Stimulated activated naive CD8-positive, alpha-beta T cell treated with anti-CD3 and anti-CD28 coated beads, Interleukin-15, amount 100 ng/mL, for 72 hours (primary cell): Measurements from ENCODE around the gene LDLR.
"Not testable (repeated sequence)": the region's sequence is repeated elsewhere in the genome, so short reads cannot be mapped to it uniquely, and the experiment has no call there.

Experiments
- ATAC-seq: fragments of 150-1000 bp; cut with Tn5 transposase; 2 replicates; pipeline ENCODE4 v1.10.0; 2021; ENCODE audit warnings: mild to moderate bottlenecking, moderate library complexity
- DNase-seq, 2 donors: peaks; one replicate each; pipeline ENCODE4 v3.0.0; 2021 to 2022
- H3K27ac Mint-ChIP-seq, 2 donors: one replicate each; pipeline ENCODE4 v1.8.0; 2022; ENCODE audit warnings: mild to moderate bottlenecking in 2 of 2, mixed read lengths in 2 of 2, moderate library complexity in 2 of 2
- H3K27me3 Mint-ChIP-seq: one replicate; pipeline ENCODE4 v1.8.0; 2022; ENCODE audit warnings: mixed read lengths
- H3K4me1 Mint-ChIP-seq: one replicate; pipeline ENCODE4 v1.8.0; 2022; ENCODE audit warnings: mild to moderate bottlenecking, mixed read lengths
- H3K4me3 Mint-ChIP-seq, 2 donors: one replicate each; pipeline ENCODE4 v1.8.0; 2022; ENCODE audit warnings: mild to moderate bottlenecking in 2 of 2, mixed read lengths in 2 of 2, moderate library complexity in 1 of 2
- H3K9me3 Mint-ChIP-seq, 2 donors: one replicate each; pipeline ENCODE4 v1.8.0; 2022; ENCODE audit warnings: mixed read lengths in 2 of 2

The LDLR gene

GRCh38 chr19:11111771-11112144 is 22.5 kb downstream of the LDLR start:
- DNase-seq (no peak), ATAC-seq (no peak)
- Mint-ChIP-seq H3K27me3 (no peaks in the 10 kb centered on the region), H3K27ac (peak overlapping the region in 1 of 2 donors; percentile 71), H3K4me1 (no peaks in the 10 kb centered on the region), H3K4me3 (no peak overlapping the region), H3K9me3 (no peaks in the 10 kb centered on the region)

GRCh38 chr19:11113140-11113708 is 24.0 kb downstream of the LDLR start:
- DNase-seq, result no peak
- ATAC-seq, result no peak
- no peaks in the 10 kb centered on the region for H3K9me3 Mint-ChIP-seq
- no peaks in the 10 kb centered on the region for H3K4me1 Mint-ChIP-seq
- no peaks in the 10 kb centered on the region for H3K27me3 Mint-ChIP-seq
- H3K27ac Mint-ChIP-seq, result peak overlapping the region in 1 of 2 donors; percentile 48
- H3K4me3 Mint-ChIP-seq, result no peak overlapping the region

- Mint-ChIP-seq H3K27ac (peak overlapping the region in 1 of 2 donors; percentile 80), H3K27me3 (no peaks in the 10 kb centered on the region), H3K4me3 (no peak overlapping the region), H3K9me3 (no peaks in the 10 kb centered on the region), H3K4me1 (no peaks in the 10 kb centered on the region)
- ATAC-seq (no peak), DNase-seq (no peak)
Measured at GRCh38 chr19:11115042-11115441, 25.8 kb downstream of the LDLR start.

GRCh38 chr19:11115895-11116446 is 26.7 kb downstream of the LDLR start:
- Mint-ChIP-seq H3K9me3 (no peaks in the 10 kb centered on the region), H3K27me3 (no peaks in the 10 kb centered on the region), H3K27ac (peak overlapping the region; percentile 40 to 65), H3K4me3 (no peak overlapping the region), H3K4me1 (no peaks in the 10 kb centered on the region)
- ATAC-seq (no peak), DNase-seq (no peak)

- Mint-ChIP-seq H3K4me1 (no peaks in the 10 kb centered on the region), H3K9me3 (no peaks in the 10 kb centered on the region), H3K27ac (peak overlapping the region in 1 of 2 donors; percentile 65), H3K27me3 (no peaks in the 10 kb centered on the region), H3K4me3 (no peak overlapping the region)
- DNase-seq (no peak), ATAC-seq (no peak)
Measured at GRCh38 chr19:11116507-11116906, 27.2 kb downstream of the LDLR start.

- ATAC-seq, H3K4me3 Mint-ChIP-seq, H3K9me3 Mint-ChIP-seq, H3K27ac Mint-ChIP-seq, H3K27me3 Mint-ChIP-seq, H3K4me1 Mint-ChIP-seq, DNase-seq: not testable (repeated sequence)
Measured at GRCh38 chr19:11121963-11122362, 32.7 kb downstream of the LDLR start.

- Mint-ChIP-seq H3K27ac (peak overlapping the region in 1 of 2 donors; percentile 63), H3K9me3 (no peaks in the 10 kb centered on the region), H3K4me3 (no peak overlapping the region), H3K27me3 (no peaks in the 10 kb centered on the region), H3K4me1 (no peaks in the 10 kb centered on the region)
- no peak for ATAC-seq
- no peak for DNase-seq
Measured at GRCh38 chr19:11123114-11123513, 33.9 kb downstream of the LDLR start.

GRCh38 chr19:11124157-11124556 is 34.9 kb downstream of the LDLR start:
- not testable (repeated sequence) for DNase-seq, H3K27ac Mint-ChIP-seq, ATAC-seq, H3K27me3 Mint-ChIP-seq, H3K4me3 Mint-ChIP-seq, H3K4me1 Mint-ChIP-seq, H3K9me3 Mint-ChIP-seq

GRCh38 chr19:11125994-11126685 is 36.9 kb downstream of the LDLR start:
- Mint-ChIP-seq H3K9me3 (no peaks in the 10 kb centered on the region), H3K4me3 (no peak overlapping the region), H3K4me1 (no peaks in the 10 kb centered on the region), H3K27me3 (no peaks in the 10 kb centered on the region), H3K27ac (no peak overlapping the region)
- peak; percentile 80 for ATAC-seq
- peak; percentile 62 to 73 for DNase-seq

GRCh38 chr19:11127905-11128304 is 38.6 kb downstream of the LDLR start:
- H3K27me3 Mint-ChIP-seq, result no peaks in the 10 kb centered on the region
- H3K4me3 Mint-ChIP-seq, result no peak overlapping the region
- H3K27ac Mint-ChIP-seq, result peak overlapping the region in 1 of 2 donors; percentile 89
- no peaks in the 10 kb centered on the region for H3K9me3 Mint-ChIP-seq
- ATAC-seq (no peak), DNase-seq (no peak)
- no peaks in the 10 kb centered on the region for H3K4me1 Mint-ChIP-seq

GRCh38 chr19:11130824-11131455 is 41.7 kb downstream of the LDLR start:
- Mint-ChIP-seq H3K27me3 (no peaks in the 10 kb centered on the region), H3K4me3 (no peak overlapping the region), H3K27ac (no peak overlapping the region), H3K4me1 (no peaks in the 10 kb centered on the region), H3K9me3 (no peaks in the 10 kb centered on the region)
- DNase-seq (peak; percentile 64 to 75), ATAC-seq (peak; percentile 85)

GRCh38 chr19:11131471-11131870 is 42.2 kb downstream of the LDLR start:
- Mint-ChIP-seq H3K27me3 (no peaks in the 10 kb centered on the region), H3K4me1 (no peaks in the 10 kb centered on the region), H3K27ac (no peak overlapping the region), H3K4me3 (no peak overlapping the region), H3K9me3 (no peaks in the 10 kb centered on the region)
- DNase-seq, result no peak
- ATAC-seq, result no peak

- Mint-ChIP-seq H3K27me3 (peaks cover 7% of the 10 kb centered on the region), H3K9me3 (no peaks in the 10 kb centered on the region), H3K4me1 (peaks cover 11% of the 10 kb centered on the region), H3K27ac (peak overlapping the region in 1 of 2 donors; percentile 34), H3K4me3 (no peak overlapping the region)
- DNase-seq, result no peak
- no peak for ATAC-seq
Measured at GRCh38 chr19:11136400-11137101, 47.3 kb downstream of the LDLR start.

- DNase-seq (peak; percentile 36 to 50), ATAC-seq (peak; percentile 75)
- H3K9me3 Mint-ChIP-seq, result no peaks in the 10 kb centered on the region
- H3K4me1 Mint-ChIP-seq, result peaks cover 13% of the 10 kb centered on the region
- H3K27me3 Mint-ChIP-seq, result peaks cover 7% of the 10 kb centered on the region
- H3K4me3 Mint-ChIP-seq, result peak overlapping the region; percentile 79 to 88
- H3K27ac Mint-ChIP-seq, result peak overlapping the region in 1 of 2 donors; percentile 42
Measured at GRCh38 chr19:11137542-11138384, 48.5 kb downstream of the LDLR start.
